ENCODE data around the gene KCNQ1. TPM values are rescaled to one million over a fixed set of nuclear protein-coding genes. Genes with fewer than 3 reads are reported as not detected.

Gene KCNQ1
- total RNA-seq, 1 experiment from 2014 or later = 2.3 TPM

GRCh38 chr11:2768471-2769408 is 323.9 kb downstream of the KCNQ1 start:
- H3K4me1 ChIP-seq (ENCODE audit: insufficient read depth, low read length) = no peaks in the 10 kb centered on the region
- peaks cover 96% of the 10 kb centered on the region for H3K27me3 Mint-ChIP-seq (ENCODE audit: low read depth)
- no peak overlapping the region; a peak in 1 of 5 replicates for H3K4me3 Mint-ChIP-seq
- no peak overlapping the region for H2BK15ac ChIP-seq (ENCODE audit: low read depth, low read length)
- TF ChIP-seq CTCF (conservative IDR thresholded peaks at IDR 0.05) = no peak
- no peak overlapping the region for H3K14ac ChIP-seq (ENCODE audit: insufficient read depth, low read length)
- no peak overlapping the region for H2AK5ac ChIP-seq (ENCODE audit: insufficient read length, low read length)
- H3K9ac ChIP-seq (ENCODE audit: extremely low read depth, insufficient read length, low read length) = no peak overlapping the region
- H3K79me2 ChIP-seq (ENCODE audit: insufficient read depth, low read length) = no peaks in the 10 kb centered on the region
- H3K23me2 ChIP-seq (ENCODE audit: insufficient read length, low read depth, low read length, poor library complexity, severe bottlenecking) = no peaks in the 10 kb centered on the region
- no peak overlapping the region for H3T11ph ChIP-seq (ENCODE audit: low read length)
- no peak overlapping the region for H3K4ac ChIP-seq (ENCODE audit: low read depth, low read length)
- peaks cover 11% of the 10 kb centered on the region; the same call in 1 of the 2 replicates for H3K27me3 ChIP-seq (ENCODE audit: insufficient read depth, low read length)
- H3K4me2 ChIP-seq (ENCODE audit: insufficient read depth, insufficient read length, low read length) = no peak overlapping the region
- no peaks in the 10 kb centered on the region; a peak in 1 of 5 replicates for H3K9me3 Mint-ChIP-seq
- H3K27ac ChIP-seq (ENCODE audit: insufficient read length, low read depth, low read length) = no peak overlapping the region
- no peaks in the 10 kb centered on the region for H3K79me1 ChIP-seq (ENCODE audit: insufficient read depth, low read depth, low read length, poor library complexity, severe bottlenecking)
- WGBS (ENCODE audit: extremely low coverage, insufficient read length, low lambda C conversion rate) = no CpG with 5 or more reads among the region's 14 CpGs
- no peak overlapping the region for H2BK120ac ChIP-seq (ENCODE audit: low read depth, low read length, poor library complexity, severe bottlenecking)
- no peaks in the 10 kb centered on the region for H4K20me1 ChIP-seq (ENCODE audit: control insufficient read depth, insufficient read depth, insufficient read length)
- H3K9me3 ChIP-seq (ENCODE audit: control insufficient read depth, low read depth, low read length) = no peaks in the 10 kb centered on the region
- no peak for DNase-seq
- H3K56ac ChIP-seq (ENCODE audit: insufficient read length, low read depth, low read length) = no peak overlapping the region
- no peak overlapping the region for H2AFZ ChIP-seq (ENCODE audit: low read length)
- H2BK20ac ChIP-seq (ENCODE audit: low read depth, low read length, poor library complexity, severe bottlenecking) = no peak overlapping the region
- no peak overlapping the region; a peak in 1 of 7 replicates for H3K27ac Mint-ChIP-seq
- peaks cover 0 to 5% of the 10 kb centered on the region in 2 experiments; a peak in 2 of 4 replicates for H3K4me1 Mint-ChIP-seq
- H3K18ac ChIP-seq (ENCODE audit: insufficient read length, low read depth, low read length) = no peak overlapping the region
- H3K36me3 Mint-ChIP-seq (ENCODE audit: insufficient read depth in 1 of 3, low read depth in 3 of 3) = no peaks in the 10 kb centered on the region; a peak in 1 of 7 replicates
- no peak overlapping the region for H4K5ac ChIP-seq (ENCODE audit: insufficient read length, low read depth, low read length)
- H3K23ac ChIP-seq (ENCODE audit: insufficient read length, low read depth, low read length) = no peak overlapping the region
- H4K91ac ChIP-seq (ENCODE audit: insufficient read length, low read depth, low read length) = no peak overlapping the region
- H2BK12ac ChIP-seq (ENCODE audit: insufficient read length, low read depth, low read length) = no peak overlapping the region
- no peak overlapping the region for H2BK5ac ChIP-seq (ENCODE audit: insufficient read length, low read length)
- no peak overlapping the region for H4K8ac ChIP-seq (replicated peaks; ENCODE audit: insufficient read length, low read depth, low read length)

Data from H9 (cell line).